Endothelial cell of umbilical vein (primary cell): ENCODE data around the gene FAM221B. TPM values are rescaled to one million over a fixed set of nuclear protein-coding genes. Genes with fewer than 3 reads are reported as not detected.

Experiments
- BruUV-seq: library from RNA; stranded (reverse); fragments of 400-500 nt; replicated peaks from 2 replicates; lab custom pipeline; 2021; lab: Mats Ljungman, UMichigan
- CTCF ChIA-PET: fragments of 300-600, 350-600 bp; sonication (Branson Sonifier 250); formaldehyde crosslinking; loops from one replicate; lab custom pipeline; 2021; ENCODE audit warnings: antibody characterized with exemption, inconsistent platforms; lab: Charles Lee
- POLR2A ChIA-PET: fragments of 300-600, 350-600 bp; sonication (Branson Sonifier 250); formaldehyde crosslinking; loops from one replicate; lab custom pipeline; 2021; ENCODE audit warnings: antibody characterized with exemption, inconsistent platforms; lab: Charles Lee
- DNase-seq: peaks from one replicate; pipeline ENCODE4 v3.0.0-alpha.2; 2011; ENCODE audit warnings: low read depth, low spot score
- FAIRE-seq: peaks from 2 replicates; lab custom pipeline; 2011; peaks lifted over from hg19 to GRCh38; lab: Jason Lieb, UNC
- H2AFZ ChIP-seq: 2 replicates; pipeline ENCODE4 v1.6.0; 2012; ENCODE audit warnings: low read depth, low read length, control low read depth, inconsistent platforms
- H3K27ac ChIP-seq: 2 replicates; pipeline ENCODE4 v1.5.1; 2011; ENCODE audit warnings: low read depth, mild to moderate bottlenecking, control low read depth, low read length, moderate library complexity; ENCODE audit not compliant: insufficient read depth
- H3K27me3 ChIP-seq, 2 experiments: 2 replicates each; pipeline versions ENCODE4 v1.6.0 to v1.6.1; 2011; ENCODE audit warnings: low read length in 2 of 2, mixed read lengths in 1 of 2; ENCODE audit not compliant: control insufficient read depth in 2 of 2, insufficient read depth in 2 of 2
- H3K36me3 ChIP-seq, 2 experiments: 2 replicates in 1 of 2; 3 replicates in 1 of 2; pipeline ENCODE4 v1.5.1; 2011; ENCODE audit warnings: low read length in 2 of 2, mild to moderate bottlenecking in 1 of 2, moderate library complexity in 1 of 2; ENCODE audit not compliant: control insufficient read depth in 2 of 2, insufficient read depth in 2 of 2; ENCODE audit errors: extremely low read depth in 1 of 2
- H3K4me1 ChIP-seq: 3 replicates; pipeline ENCODE4 v1.5.1; 2011; ENCODE audit warnings: mild to moderate bottlenecking, low read length; ENCODE audit not compliant: control insufficient read depth, insufficient read depth; ENCODE audit errors: extremely low read depth
- H3K4me2 ChIP-seq: 2 replicates; pipeline ENCODE4 v1.6.1; 2011; ENCODE audit warnings: low read length, control low read depth, mixed read lengths; ENCODE audit not compliant: insufficient read depth
- H3K4me3 ChIP-seq, 3 experiments: fragments of 200-600 bp in 1 of 3; sonication (generic), shearing (Covaris generic) in 1 of 3; replicated peaks in 1 of 3; 2 replicates each; pipeline ENCODE4 v1.5.1; 2011 to 2016; ENCODE audit warnings: control low read depth in 3 of 3, low read length in 3 of 3, mild to moderate bottlenecking in 2 of 3, inconsistent platforms in 1 of 3, low read depth in 1 of 3, moderate library complexity in 1 of 3; ENCODE audit not compliant: insufficient read depth in 1 of 3
- H3K79me2 ChIP-seq: 2 replicates; pipeline ENCODE4 v1.6.0; 2012; ENCODE audit warnings: low read length, inconsistent platforms; ENCODE audit not compliant: control insufficient read depth, insufficient read depth
- H3K9ac ChIP-seq: replicated peaks from 2 replicates; pipeline ENCODE3; 2011; ENCODE audit warnings: low read length, control low read depth; ENCODE audit not compliant: insufficient read depth; ENCODE audit errors: extremely low read depth
- H3K9me1 ChIP-seq: replicated peaks from 3 replicates; pipeline ENCODE4 v1.6.0; 2011; ENCODE audit warnings: mild to moderate bottlenecking, low read length; ENCODE audit not compliant: control insufficient read depth, insufficient read depth; ENCODE audit errors: extremely low read depth
- H3K9me3 ChIP-seq: replicated peaks from 2 replicates; pipeline ENCODE4 v1.5.1; 2012; ENCODE audit warnings: low read length, inconsistent platforms; ENCODE audit not compliant: control insufficient read depth, insufficient read depth
- H4K20me1 ChIP-seq: replicated peaks from 2 replicates; pipeline ENCODE3; 2011; ENCODE audit warnings: mild to moderate bottlenecking, low read length; ENCODE audit not compliant: control insufficient read depth, insufficient read depth; ENCODE audit errors: extremely low read depth
- CTCF ChIP-seq, 2 donors: IDR thresholded peaks; 1 replicate in 1 of 2; 2 replicates in 1 of 2; pipeline ENCODE4 v1.5.1; 2011; ENCODE audit warnings: low read length in 2 of 2, mild to moderate bottlenecking in 2 of 2, moderate library complexity in 2 of 2, control low read depth in 1 of 2, inconsistent platforms in 1 of 2, low read depth in 1 of 2; ENCODE audit not compliant: insufficient read depth in 1 of 2; ENCODE audit errors: extremely low read depth in 1 of 2
- EZH2 ChIP-seq: IDR thresholded peaks from 2 replicates; pipeline ENCODE4 v1.6.1; 2012; ENCODE audit warnings: borderline replicate concordance, low read depth, mild to moderate bottlenecking, moderate library complexity, low read length, inconsistent platforms; ENCODE audit not compliant: severe bottlenecking
- FOS ChIP-seq: IDR thresholded peaks from 2 replicates; pipeline ENCODE4 v1.6.1; 2011; ENCODE audit warnings: mild to moderate bottlenecking, low read length, moderate library complexity, borderline replicate concordance; ENCODE audit not compliant: insufficient read depth
- GATA2 ChIP-seq: IDR thresholded peaks from 2 replicates; pipeline ENCODE4 v1.7.0; 2011; ENCODE audit warnings: low read depth, mild to moderate bottlenecking, moderate library complexity, mixed read lengths, low read length; ENCODE audit not compliant: insufficient read length, insufficient read depth
- JUN ChIP-seq: IDR thresholded peaks from 2 replicates; pipeline ENCODE4 v1.6.1; 2011; ENCODE audit warnings: borderline replicate concordance, low read depth; ENCODE audit not compliant: insufficient read length, insufficient read depth
- MAX ChIP-seq: IDR thresholded peaks from 2 replicates; pipeline ENCODE4 v1.6.1; 2011; ENCODE audit not compliant: insufficient read depth, insufficient read length
- MYC ChIP-seq: IDR thresholded peaks from one replicate; pipeline ENCODE4 v1.6.1; 2011; ENCODE audit warnings: mild to moderate bottlenecking, low read depth, low read length
- POLR2A ChIP-seq: IDR thresholded peaks from 2 replicates; pipeline ENCODE4 v1.6.1; 2012; ENCODE audit warnings: low read depth, mild to moderate bottlenecking, control low read depth, low read length
- POLR2AphosphoS5 ChIP-seq: IDR thresholded peaks from 2 replicates; pipeline ENCODE4 v1.6.1; 2012; ENCODE audit warnings: low read depth, mild to moderate bottlenecking, control low read depth, low read length, moderate library complexity; ENCODE audit not compliant: insufficient read depth
- dilution Hi-C: fragments of 300-500 bp; cut with MboI; formaldehyde crosslinking; loops from one replicate; pipeline ENCODE4 v1.15.0; 2019; ENCODE audit warnings: low sequenced_read_pairs; ENCODE audit not compliant: extremely low pct_ligation_motif_present
- intact Hi-C: fragments of 100-400 bp; cut with micrococcal nuclease; formaldehyde crosslinking; loops from one replicate; pipeline ENCODE4 v1.10.0; 2022
- polyA plus RNA-seq, 4 experiments: library from polyadenylated mRNA; depleted of rRNA in 3 of 4; stranded (reverse) in 3 of 4; unstranded in 1 of 4; fragments of >200 nt; gene quantifications; 2 replicates each; pipeline versions ENCODE4 v1.2.1 to v1.2.3, GENCODE V29; 2011 to 2012; ENCODE audit warnings: missing spikeins in 1 of 4
- total RNA-seq: library from RNA; stranded (reverse); gene quantifications from 2 replicates; pipeline ENCODE4 v1.2.3, GENCODE V29; 2021

Gene FAM221B
- total and polyA plus RNA-seq, 2 donors (not counting 3 experiments of a cell fraction or from before 2014, with no cell fraction given), result not detected

GRCh38 chr9:35806101-35806500, 22.4 kb downstream of the FAM221B start:
- no peak overlapping the region for H3K27ac ChIP-seq
- H3K36me3 ChIP-seq, result peaks cover 0 to 3% of the 10 kb centered on the region in 2 experiments
- FAIRE-seq (no peak), DNase-seq (no peak)
- H3K4me1 ChIP-seq, result peaks cover under 1% of the 10 kb centered on the region
- H3K4me3 ChIP-seq, result no peak overlapping the region
- H3K9me1 ChIP-seq, result no peaks in the 10 kb centered on the region
- H3K4me2 ChIP-seq, result no peak overlapping the region
- no peak overlapping the region for H2AFZ ChIP-seq
- CTCF ChIA-PET, result interaction anchor here (1.5 to 1.9 kb wide), 2 partner anchors 16 to 20 kb away, joined by 5 to 9 read pairs; no protein-coding TSS in a partner anchor
- no peaks in the 10 kb centered on the region for H3K27me3 ChIP-seq
- no peaks in the 10 kb centered on the region for H4K20me1 ChIP-seq
- H3K9me3 ChIP-seq, result no peaks in the 10 kb centered on the region
- no TSS peak for BruUV-seq
- no peak overlapping the region for H3K9ac ChIP-seq
- no peaks in the 10 kb centered on the region for H3K79me2 ChIP-seq
- intact Hi-C loops (no loop called here), dilution Hi-C loops (no loop called here)
- POLR2A ChIA-PET, result no interaction called here
- TF ChIP-seq FOS (no peak), MAX (no peak), CTCF (IDR thresholded peaks at IDR 0.05; ENCODE audit: extremely low read depth in 1 of 2, insufficient read depth in 1 of 2, low read depth in 1 of 2, low read length in 2 of 2) (no peak), EZH2 (no peak), JUN (no peak), MYC (no peak), GATA2 (no peak), POLR2AphosphoS5 (no peak), POLR2A (no peak)
